ENCODE results near the gene SUGP2. TPM values are rescaled to one million over a fixed set of nuclear protein-coding genes. Genes with fewer than 3 reads are reported as not detected.

SUGP2 gene
- polyA plus RNA-seq, 1 experiment, result 44.2 TPM

DNA sequence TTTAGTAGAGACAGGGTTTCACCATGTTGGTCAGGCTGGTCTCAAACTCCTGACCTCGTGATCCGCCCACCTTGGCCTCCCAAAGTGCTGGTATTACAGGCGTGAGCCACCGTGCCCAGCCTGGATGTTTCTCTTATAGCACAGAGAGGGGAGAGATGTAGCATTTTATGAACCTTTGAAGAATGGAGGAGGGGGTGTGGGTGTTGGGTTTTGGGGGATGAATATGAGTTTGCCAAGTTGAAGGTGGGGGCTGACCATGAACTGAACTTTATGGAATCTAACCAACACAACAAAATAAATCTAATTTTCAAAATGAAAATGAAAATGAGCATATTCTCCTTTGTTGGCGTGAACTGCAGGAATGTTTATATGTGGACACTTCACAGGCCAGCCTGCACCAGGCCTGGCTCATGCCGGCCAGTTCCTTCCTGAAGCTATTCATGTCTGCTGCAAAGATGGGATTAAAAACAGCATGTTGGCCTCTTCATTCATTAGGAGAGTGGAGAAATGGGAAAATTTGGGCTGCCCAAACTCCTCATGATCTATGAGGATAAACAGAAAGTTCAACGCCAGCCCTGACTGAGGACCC, 52.8 kb downstream of the SUGP2 start:
- no peaks in the 10 kb centered on the region for H3K9me3 ChIP-seq (ENCODE audit: control insufficient read depth, insufficient read depth, low read length)
- TF ChIP-seq, protein P1, sequence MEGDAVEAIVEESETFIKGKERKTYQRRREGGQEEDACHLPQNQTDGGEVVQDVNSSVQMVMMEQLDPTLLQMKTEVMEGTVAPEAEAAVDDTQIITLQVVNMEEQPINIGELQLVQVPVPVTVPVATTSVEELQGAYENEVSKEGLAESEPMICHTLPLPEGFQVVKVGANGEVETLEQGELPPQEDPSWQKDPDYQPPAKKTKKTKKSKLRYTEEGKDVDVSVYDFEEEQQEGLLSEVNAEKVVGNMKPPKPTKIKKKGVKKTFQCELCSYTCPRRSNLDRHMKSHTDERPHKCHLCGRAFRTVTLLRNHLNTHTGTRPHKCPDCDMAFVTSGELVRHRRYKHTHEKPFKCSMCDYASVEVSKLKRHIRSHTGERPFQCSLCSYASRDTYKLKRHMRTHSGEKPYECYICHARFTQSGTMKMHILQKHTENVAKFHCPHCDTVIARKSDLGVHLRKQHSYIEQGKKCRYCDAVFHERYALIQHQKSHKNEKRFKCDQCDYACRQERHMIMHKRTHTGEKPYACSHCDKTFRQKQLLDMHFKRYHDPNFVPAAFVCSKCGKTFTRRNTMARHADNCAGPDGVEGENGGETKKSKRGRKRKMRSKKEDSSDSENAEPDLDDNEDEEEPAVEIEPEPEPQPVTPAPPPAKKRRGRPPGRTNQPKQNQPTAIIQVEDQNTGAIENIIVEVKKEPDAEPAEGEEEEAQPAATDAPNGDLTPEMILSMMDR (IDR thresholded peaks at IDR 0.05; ENCODE audit: low read depth, low read length), result no peak
- H3K4me3 ChIP-seq (ENCODE audit: low read depth, low read length), result no peak overlapping the region
- H3K27ac ChIP-seq (ENCODE audit: low read depth, low read length), result no peak overlapping the region
- DNase-seq (ENCODE audit: low read depth, low spot score), result no peak
- H3K27me3 ChIP-seq (ENCODE audit: control insufficient read depth, insufficient read depth, low read length), result peaks cover 11% of the 10 kb centered on the region
- POLR2A ChIA-PET, result no interaction called here
- CTCF ChIA-PET, result no interaction called here

DNA sequence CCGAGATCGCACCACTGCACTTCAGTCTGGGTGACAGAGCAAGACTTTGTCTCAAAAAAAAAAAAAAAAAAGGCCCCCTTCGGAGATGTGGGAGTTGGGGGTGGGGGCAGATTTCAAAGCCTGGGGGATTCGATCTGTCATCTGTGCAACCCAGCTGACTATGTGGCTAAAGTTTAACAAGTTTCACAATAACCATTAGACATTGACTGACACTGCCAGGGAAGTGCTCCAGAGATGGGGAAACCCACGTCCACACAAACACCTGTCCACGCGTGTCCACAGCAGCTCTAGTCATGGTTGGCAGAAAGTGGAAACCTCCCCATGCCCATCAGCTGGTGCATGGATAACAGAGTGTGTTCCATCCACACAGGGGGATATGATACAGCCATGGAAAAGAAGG, 54.7 kb downstream of the SUGP2 start:
- CTCF ChIA-PET, result no interaction called here
- Histone ChIP-seq H3K4me3 (ENCODE audit: low read depth, low read length) (no peak overlapping the region), H3K27me3 (ENCODE audit: control insufficient read depth, insufficient read depth, low read length) (peaks cover 7% of the 10 kb centered on the region), H3K9me3 (ENCODE audit: control insufficient read depth, insufficient read depth, low read length) (no peaks in the 10 kb centered on the region), H3K27ac (ENCODE audit: low read depth, low read length) (no peak overlapping the region)
- TF ChIP-seq, protein P1 (IDR thresholded peaks at IDR 0.05; ENCODE audit: low read depth, low read length), result no peak
- no peak for DNase-seq (ENCODE audit: low read depth, low spot score)
- POLR2A ChIA-PET, result no interaction called here

DNA sequence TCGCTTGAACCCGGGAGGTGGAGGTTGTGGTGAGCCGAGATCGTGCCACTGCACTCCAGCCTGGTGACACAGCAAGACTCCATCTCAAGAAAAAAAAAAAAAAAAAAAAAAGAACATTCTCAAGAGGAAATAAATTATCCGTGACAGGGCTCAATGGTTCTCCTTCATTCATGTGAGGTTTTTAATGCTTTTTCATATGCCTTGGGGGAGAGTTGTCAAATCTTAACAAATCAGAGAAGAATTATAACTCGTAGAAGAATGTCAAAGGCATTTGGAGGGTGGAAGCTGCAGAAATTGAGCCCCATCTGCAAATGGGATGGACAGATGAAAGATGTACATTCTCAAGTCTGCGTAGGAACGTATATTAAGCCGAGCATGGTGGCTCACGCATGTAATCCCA, 57.4 kb downstream of the SUGP2 start:
- no peaks in the 10 kb centered on the region for H3K9me3 ChIP-seq (ENCODE audit: control insufficient read depth, insufficient read depth, low read length)
- no peak for DNase-seq (ENCODE audit: low read depth, low spot score)
- TF ChIP-seq, protein P1 (IDR thresholded peaks at IDR 0.05; ENCODE audit: low read depth, low read length), result no peak
- ChIA-PET CTCF (interaction anchor here (1.0 kb wide), 1 partner anchor 20 kb away, joined by 5 read pairs; no protein-coding TSS in a partner anchor), POLR2A (no interaction called here)
- no peak overlapping the region for H3K27ac ChIP-seq (ENCODE audit: low read depth, low read length)
- H3K27me3 ChIP-seq (ENCODE audit: control insufficient read depth, insufficient read depth, low read length), result no peaks in the 10 kb centered on the region
- H3K4me3 ChIP-seq (ENCODE audit: low read depth, low read length), result no peak overlapping the region

DNA sequence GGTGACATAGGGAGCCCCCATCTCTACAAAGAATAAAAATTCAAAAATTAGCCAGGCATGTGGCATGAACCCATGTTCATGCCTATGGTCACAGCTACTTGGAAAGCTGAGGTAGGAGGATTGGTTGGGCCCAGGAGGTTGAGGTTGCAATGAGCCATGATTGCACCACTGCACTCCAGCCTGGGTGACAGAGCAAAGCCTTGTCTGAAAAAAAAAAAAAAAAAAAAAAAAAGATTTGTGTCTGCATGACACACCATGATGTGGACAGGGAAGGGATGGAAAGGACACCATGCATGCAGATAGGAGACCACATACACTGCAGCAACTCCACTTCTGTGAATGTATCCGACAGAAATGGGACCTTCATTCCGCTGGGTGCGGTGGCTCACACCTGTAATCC, 58.3 kb downstream of the SUGP2 start:
- no peak for DNase-seq (ENCODE audit: low read depth, low spot score)
- H3K27me3 ChIP-seq (ENCODE audit: control insufficient read depth, insufficient read depth, low read length), result no peaks in the 10 kb centered on the region
- ChIA-PET CTCF (no interaction called here), POLR2A (interaction anchor here (0.6 kb wide), 1 partner anchor 22 kb away, joined by 4 read pairs; no protein-coding TSS in a partner anchor)
- H3K27ac ChIP-seq (ENCODE audit: low read depth, low read length), result no peak overlapping the region
- H3K9me3 ChIP-seq (ENCODE audit: control insufficient read depth, insufficient read depth, low read length), result no peaks in the 10 kb centered on the region
- TF ChIP-seq, protein P1 (IDR thresholded peaks at IDR 0.05; ENCODE audit: low read depth, low read length), result no peak
- H3K4me3 ChIP-seq (ENCODE audit: low read depth, low read length), result no peak overlapping the region

DNA sequence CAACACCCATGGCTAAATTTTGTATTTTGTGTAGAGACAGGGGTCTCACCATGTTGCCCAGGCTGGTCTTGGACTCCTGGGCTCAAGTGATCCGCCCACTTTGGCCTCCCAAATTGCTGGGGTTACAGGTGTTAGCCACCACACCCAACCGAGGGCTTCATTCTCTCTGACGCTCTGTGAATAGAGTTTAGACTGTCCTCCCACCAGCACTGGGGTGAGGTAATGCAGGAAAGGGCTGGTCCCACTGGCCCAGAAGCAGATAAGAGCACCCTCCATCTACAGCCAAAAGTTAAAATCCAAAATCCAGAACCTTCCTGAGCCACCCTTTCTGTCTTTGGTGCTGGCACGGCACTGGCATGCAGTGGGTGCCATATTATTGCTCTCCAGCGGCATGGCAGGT, 60.5 kb downstream of the SUGP2 start:
- Histone ChIP-seq H3K9me3 (ENCODE audit: control insufficient read depth, insufficient read depth, low read length) (peaks cover 5% of the 10 kb centered on the region; the same call in 1 of the 2 replicates), H3K4me3 (ENCODE audit: low read depth, low read length) (no peak overlapping the region), H3K27ac (ENCODE audit: low read depth, low read length) (peak overlapping the region; percentile 31), H3K27me3 (ENCODE audit: control insufficient read depth, insufficient read depth, low read length) (no peaks in the 10 kb centered on the region)
- TF ChIP-seq, protein P1 (IDR thresholded peaks at IDR 0.05; ENCODE audit: low read depth, low read length), result no peak
- no peak for DNase-seq (ENCODE audit: low read depth, low spot score)
- CTCF ChIA-PET, result interaction anchor here (1.1 to 1.5 kb wide), 2 partner anchors 14 to 49 kb away, joined by 3 to 8 read pairs; no protein-coding TSS in a partner anchor
- POLR2A ChIA-PET, result no interaction called here
